Prostate gland (tissue), 2 donors: ENCODE results near the gene PCYT1B.

ENCODE experiments used
- POLR2AphosphoS5 ChIP-seq: sonication (generic); formaldehyde crosslinking; IDR thresholded peaks from one replicate; pipeline ENCODE4 v1.6.1; 2017; ENCODE audit warnings: antibody characterized with exemption
- TF ChIP-seq, protein P1 (sequence below), 4 experiments: fragments of 200-600 bp in 2 of 4; fragments of 450-650 bp in 2 of 4; sonication (generic) in 2 of 4; IDR thresholded peaks; 1 replicate in 3 of 4; 2 replicates in 1 of 4; pipeline ENCODE4 v1.5.1; 2016 to 2019; ENCODE audit warnings: antibody characterized with exemption in 4 of 4, mild to moderate bottlenecking in 2 of 4, moderate library complexity in 2 of 4

DNA sequence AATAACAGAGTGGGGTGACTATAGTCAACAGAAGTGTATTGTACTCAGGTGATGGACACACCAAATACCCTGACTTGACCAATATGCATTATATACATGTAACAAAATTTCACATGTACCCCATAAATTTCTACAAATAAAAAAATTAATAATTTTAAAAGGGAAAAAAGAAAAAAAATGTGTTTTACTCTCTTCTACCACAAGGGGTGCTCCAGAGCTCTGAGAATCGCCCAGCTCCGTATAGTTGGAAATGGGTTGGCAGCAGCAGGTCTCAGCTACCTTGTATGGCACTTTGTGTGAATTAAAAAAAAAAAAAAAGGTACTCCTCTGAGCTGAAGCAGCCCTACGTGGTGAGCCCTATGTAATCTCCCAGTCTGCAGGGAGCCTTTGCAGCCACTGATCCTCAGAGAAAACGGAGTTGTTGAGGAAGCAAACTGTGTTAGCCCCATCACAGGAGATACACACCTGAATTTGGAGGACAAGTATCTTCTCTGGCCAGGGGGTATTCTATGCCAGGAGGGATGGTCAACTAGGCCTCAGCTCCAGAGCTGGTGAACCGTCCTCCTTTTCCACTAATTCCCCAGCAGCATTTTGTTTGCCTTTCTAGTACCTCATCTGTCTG is 29.4 kb upstream of the PCYT1B start:
- TF ChIP-seq, protein P1, sequence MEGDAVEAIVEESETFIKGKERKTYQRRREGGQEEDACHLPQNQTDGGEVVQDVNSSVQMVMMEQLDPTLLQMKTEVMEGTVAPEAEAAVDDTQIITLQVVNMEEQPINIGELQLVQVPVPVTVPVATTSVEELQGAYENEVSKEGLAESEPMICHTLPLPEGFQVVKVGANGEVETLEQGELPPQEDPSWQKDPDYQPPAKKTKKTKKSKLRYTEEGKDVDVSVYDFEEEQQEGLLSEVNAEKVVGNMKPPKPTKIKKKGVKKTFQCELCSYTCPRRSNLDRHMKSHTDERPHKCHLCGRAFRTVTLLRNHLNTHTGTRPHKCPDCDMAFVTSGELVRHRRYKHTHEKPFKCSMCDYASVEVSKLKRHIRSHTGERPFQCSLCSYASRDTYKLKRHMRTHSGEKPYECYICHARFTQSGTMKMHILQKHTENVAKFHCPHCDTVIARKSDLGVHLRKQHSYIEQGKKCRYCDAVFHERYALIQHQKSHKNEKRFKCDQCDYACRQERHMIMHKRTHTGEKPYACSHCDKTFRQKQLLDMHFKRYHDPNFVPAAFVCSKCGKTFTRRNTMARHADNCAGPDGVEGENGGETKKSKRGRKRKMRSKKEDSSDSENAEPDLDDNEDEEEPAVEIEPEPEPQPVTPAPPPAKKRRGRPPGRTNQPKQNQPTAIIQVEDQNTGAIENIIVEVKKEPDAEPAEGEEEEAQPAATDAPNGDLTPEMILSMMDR (IDR thresholded peaks at IDR 0.05): no peak
- TF ChIP-seq POLR2AphosphoS5: no peak
